ENCODE results near the gene RNF144B.
"Not testable (repeated sequence)": the region's sequence is repeated elsewhere in the genome, so short reads cannot be mapped to it uniquely, and the experiment has no call there.

Gene RNF144B

GRCh38 chr6:18395177-18395855, 8.2 kb downstream of the RNF144B start:
- TF ChIP-seq EZH2phosphoT487 (IDR thresholded peaks at IDR 0.05; ENCODE audit: borderline replicate concordance): no peak
- TF ChIP-seq CTCF (conservative IDR thresholded peaks at IDR 0.05; ENCODE audit: low read length): no peak
- Histone ChIP-seq H3K9me2 (replicated peaks; ENCODE audit: low read depth, low read length) (no peaks in the 10 kb centered on the region), H4K20me1 (ENCODE audit: insufficient read depth, low read length, poor library complexity, severe bottlenecking) (no peaks in the 10 kb centered on the region), H3K9me3 (ENCODE audit: insufficient read depth, low read depth, low read length) (no peaks in the 10 kb centered on the region), H3K36me3 (ENCODE audit: insufficient read depth, low read length) (no peaks in the 10 kb centered on the region), H3K79me2 (ENCODE audit: insufficient read depth, low read length) (no peaks in the 10 kb centered on the region), H3K9ac (ENCODE audit: low read depth, low read length, poor library complexity, severe bottlenecking) (no peak overlapping the region), H3K4me3 (ENCODE audit: low read length, poor library complexity, severe bottlenecking) (no peak overlapping the region), H3F3A (ENCODE audit: low read depth) (no peaks in the 10 kb centered on the region), H3K4me2 (ENCODE audit: low read depth, low read length, poor library complexity, severe bottlenecking) (no peak overlapping the region), H2AFZ (ENCODE audit: low read length) (no peak overlapping the region), H3K27me3 (ENCODE audit: insufficient read depth, low read length, poor library complexity, severe bottlenecking) (no peaks in the 10 kb centered on the region), H3K4me1 (ENCODE audit: insufficient read depth, low read length, poor library complexity, severe bottlenecking) (peaks cover 1% of the 10 kb centered on the region)

DNA sequence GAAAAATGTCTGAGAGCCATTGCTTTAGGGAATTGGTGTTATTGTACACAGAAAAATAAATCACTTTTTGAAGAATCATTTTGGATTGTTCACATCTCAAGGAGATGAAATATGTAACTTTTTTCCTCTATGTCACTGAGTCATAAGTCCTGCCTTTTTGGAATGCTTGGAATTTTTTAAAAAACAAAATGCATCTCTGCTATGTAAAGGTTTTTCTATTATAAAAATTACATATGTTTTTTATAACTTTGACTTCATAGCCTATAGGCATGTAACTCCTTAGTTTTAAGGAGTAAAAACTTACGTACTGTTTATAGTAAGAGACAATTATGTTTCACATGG, 8.7 kb downstream of the RNF144B start:
- H3K4me2 ChIP-seq (ENCODE audit: low read depth, low read length, poor library complexity, severe bottlenecking): no peak overlapping the region
- no peaks in the 10 kb centered on the region for H3K79me2 ChIP-seq (ENCODE audit: insufficient read depth, low read length)
- no peak overlapping the region for H3K9ac ChIP-seq (ENCODE audit: low read depth, low read length, poor library complexity, severe bottlenecking)
- no peak overlapping the region for H3K4me3 ChIP-seq (ENCODE audit: low read length, poor library complexity, severe bottlenecking)
- TF ChIP-seq EZH2phosphoT487 (IDR thresholded peaks at IDR 0.05; ENCODE audit: borderline replicate concordance) (no peak), CTCF (conservative IDR thresholded peaks at IDR 0.05; ENCODE audit: low read length) (no peak)
- no peaks in the 10 kb centered on the region for H3K9me2 ChIP-seq (replicated peaks; ENCODE audit: low read depth, low read length)
- H4K20me1 ChIP-seq (ENCODE audit: insufficient read depth, low read length, poor library complexity, severe bottlenecking): no peaks in the 10 kb centered on the region
- H2AFZ ChIP-seq (ENCODE audit: low read length): no peak overlapping the region
- H3K36me3 ChIP-seq (ENCODE audit: insufficient read depth, low read length): no peaks in the 10 kb centered on the region
- no peaks in the 10 kb centered on the region for H3K27me3 ChIP-seq (ENCODE audit: insufficient read depth, low read length, poor library complexity, severe bottlenecking)
- no peaks in the 10 kb centered on the region for H3F3A ChIP-seq (ENCODE audit: low read depth)
- H3K4me1 ChIP-seq (ENCODE audit: insufficient read depth, low read length, poor library complexity, severe bottlenecking): peaks cover 6% of the 10 kb centered on the region
- H3K9me3 ChIP-seq (ENCODE audit: insufficient read depth, low read depth, low read length): no peaks in the 10 kb centered on the region

DNA sequence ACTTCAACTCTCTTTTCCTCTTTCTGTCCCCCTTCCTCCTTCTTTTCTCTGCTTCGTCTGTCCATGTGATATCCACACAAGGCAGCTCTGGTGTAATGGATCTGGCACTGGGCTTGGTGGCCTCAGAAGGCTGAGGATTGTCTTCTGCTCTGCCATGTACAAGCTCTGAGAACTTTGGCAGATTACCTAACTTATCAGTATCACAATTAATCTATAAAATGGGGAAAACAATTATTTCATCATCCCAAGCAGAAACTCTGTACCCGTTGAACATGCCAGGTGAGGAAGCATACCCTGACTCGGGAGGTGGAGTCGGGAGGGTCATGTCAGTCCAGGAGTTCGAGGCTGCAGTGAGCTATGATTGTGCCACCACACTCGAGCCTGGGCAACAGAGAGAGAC, 10.6 kb downstream of the RNF144B start:
- Histone ChIP-seq H3K4me1 (ENCODE audit: insufficient read depth, low read length, poor library complexity, severe bottlenecking) (peaks cover 11% of the 10 kb centered on the region), H4K20me1 (ENCODE audit: insufficient read depth, low read length, poor library complexity, severe bottlenecking) (no peaks in the 10 kb centered on the region), H3K9ac (ENCODE audit: low read depth, low read length, poor library complexity, severe bottlenecking) (no peak overlapping the region), H2AFZ (ENCODE audit: low read length) (no peak overlapping the region), H3K79me2 (ENCODE audit: insufficient read depth, low read length) (no peaks in the 10 kb centered on the region), H3F3A (ENCODE audit: low read depth) (no peaks in the 10 kb centered on the region), H3K27me3 (ENCODE audit: insufficient read depth, low read length, poor library complexity, severe bottlenecking) (no peaks in the 10 kb centered on the region), H3K4me2 (ENCODE audit: low read depth, low read length, poor library complexity, severe bottlenecking) (no peak overlapping the region), H3K9me3 (ENCODE audit: insufficient read depth, low read depth, low read length) (no peaks in the 10 kb centered on the region), H3K9me2 (replicated peaks; ENCODE audit: low read depth, low read length) (no peaks in the 10 kb centered on the region), H3K36me3 (ENCODE audit: insufficient read depth, low read length) (no peaks in the 10 kb centered on the region), H3K4me3 (ENCODE audit: low read length, poor library complexity, severe bottlenecking) (no peak overlapping the region)
- TF ChIP-seq CTCF (conservative IDR thresholded peaks at IDR 0.05; ENCODE audit: low read length) (no peak), EZH2phosphoT487 (IDR thresholded peaks at IDR 0.05; ENCODE audit: borderline replicate concordance) (no peak)

GRCh38 chr6:18398225-18398624, 11.1 kb downstream of the RNF144B start:
- not testable (repeated sequence) for H4K20me1 ChIP-seq (ENCODE audit: insufficient read depth, low read length, poor library complexity, severe bottlenecking); H3K36me3 ChIP-seq (ENCODE audit: insufficient read depth, low read length); H3K9ac ChIP-seq (ENCODE audit: low read depth, low read length, poor library complexity, severe bottlenecking); H3K9me3 ChIP-seq (ENCODE audit: insufficient read depth, low read depth, low read length); H2AFZ ChIP-seq (ENCODE audit: low read length); H3K27me3 ChIP-seq (ENCODE audit: insufficient read depth, low read length, poor library complexity, severe bottlenecking); H3K4me3 ChIP-seq (ENCODE audit: low read length, poor library complexity, severe bottlenecking); H3K9me2 ChIP-seq (replicated peaks; ENCODE audit: low read depth, low read length); H3K4me2 ChIP-seq (ENCODE audit: low read depth, low read length, poor library complexity, severe bottlenecking); H3F3A ChIP-seq (ENCODE audit: low read depth); H3K79me2 ChIP-seq (ENCODE audit: insufficient read depth, low read length)
- peaks cover 11% of the 10 kb centered on the region for H3K4me1 ChIP-seq (ENCODE audit: insufficient read depth, low read length, poor library complexity, severe bottlenecking)

Data from Loucy (cell line).